WTC11 (cell line): ENCODE results near the gene STUM. TPM values are rescaled to one million over a fixed set of nuclear protein-coding genes. Genes with fewer than 3 reads are reported as not detected.

Experiments used
- ATAC-seq: fragments of 200-7000 bp; cut with Tn5 transposase; 2 replicates; pipeline ENCODE4 v1.10.0; 2021; ENCODE audit warnings: mild to moderate bottlenecking, moderate library complexity
- CTCF ChIA-PET: fragments of 300-600 bp; sonication (Branson Sonifier 250); formaldehyde crosslinking; loops from one replicate; lab custom pipeline; 2021; ENCODE audit warnings: antibody characterized with exemption; lab: Charles Lee
- POLR2A ChIA-PET: fragments of 350-600 bp; sonication (Branson Sonifier 250); formaldehyde crosslinking; loops from one replicate; lab custom pipeline; 2021; ENCODE audit warnings: antibody characterized with exemption; lab: Charles Lee
- DNase-seq: peaks from one replicate; pipeline ENCODE4 v3.0.0; 2021; ENCODE audit warnings: low spot score
- H3K27ac Mint-ChIP-seq: 2 replicates; pipeline ENCODE4 v1.8.0; 2021; ENCODE audit warnings: mixed read lengths
- H3K27me3 Mint-ChIP-seq: 2 replicates; pipeline ENCODE4 v1.8.0; 2021; ENCODE audit warnings: low read depth, mild to moderate bottlenecking, moderate library complexity, mixed read lengths
- H3K36me3 Mint-ChIP-seq: 2 replicates; pipeline ENCODE4 v1.8.0; 2021; ENCODE audit warnings: mixed read lengths
- H3K4me1 Mint-ChIP-seq: 2 replicates; pipeline ENCODE4 v1.8.0; 2022; ENCODE audit warnings: mixed read lengths
- H3K4me3 Mint-ChIP-seq: 2 replicates; pipeline ENCODE4 v1.8.0; 2021; ENCODE audit warnings: mild to moderate bottlenecking, moderate library complexity, mixed read lengths
- H3K9me3 Mint-ChIP-seq: 2 replicates; pipeline ENCODE4 v1.8.0; 2021; ENCODE audit warnings: mixed read lengths
- CBFB ChIP-seq: sonication (generic); formaldehyde crosslinking; IDR thresholded peaks from 2 replicates; pipeline ENCODE4 v1.8.1; 2022; ENCODE audit warnings: mild to moderate bottlenecking, low read depth, missing genetic modification reagents
- ETV6 ChIP-seq: sonication (generic); formaldehyde crosslinking; IDR thresholded peaks from 2 replicates; pipeline ENCODE4 v1.8.1; 2022; ENCODE audit warnings: mild to moderate bottlenecking, missing genetic modification reagents
- HMGA2 ChIP-seq: fragments of 250-450 bp; sonication (Bioruptor Pico); IDR thresholded peaks from 2 replicates; pipeline ENCODE4 v1.4.0; 2021; ENCODE audit warnings: mild to moderate bottlenecking, moderate library complexity
- NFYB ChIP-seq: sonication (generic); formaldehyde crosslinking; conservative IDR thresholded peaks from 2 replicates; pipeline ENCODE4 v1.8.0; 2022; ENCODE audit warnings: low read depth, missing genetic modification reagents
- PRRX2 ChIP-seq: fragments of 250-450 bp; sonication (Bioruptor Pico); IDR thresholded peaks from 2 replicates; pipeline ENCODE4 v1.8.0; 2021; ENCODE audit warnings: mild to moderate bottlenecking
- SMAD3 ChIP-seq: sonication (generic); formaldehyde crosslinking; IDR thresholded peaks from 2 replicates; pipeline ENCODE4 v1.8.0; 2022; ENCODE audit warnings: missing genetic modification reagents, mild to moderate bottlenecking, borderline replicate concordance
- total RNA-seq: library from RNA; stranded (reverse); gene quantifications from 3 replicates; pipeline ENCODE4 v1.2.3, GENCODE V29; 2021
- TF ChIP-seq, protein P1 (sequence below): sonication (generic); formaldehyde crosslinking; IDR thresholded peaks from 2 replicates; pipeline ENCODE4 v1.8.1; 2023; ENCODE audit warnings: mild to moderate bottlenecking, missing genetic modification reagents
- TF ChIP-seq, protein P2 (sequence below): sonication (generic); formaldehyde crosslinking; IDR thresholded peaks from 2 replicates; pipeline ENCODE4 v1.8.0; 2022; ENCODE audit warnings: mild to moderate bottlenecking, missing genetic modification reagents
- TF ChIP-seq, protein P3 (sequence below): sonication (generic); formaldehyde crosslinking; IDR thresholded peaks from 2 replicates; pipeline ENCODE4 v1.8.0; 2022; ENCODE audit warnings: mild to moderate bottlenecking, missing genetic modification reagents
- TF ChIP-seq, protein P4 (sequence below): sonication (generic); formaldehyde crosslinking; IDR thresholded peaks from 2 replicates; pipeline ENCODE4 v1.8.0; 2023; ENCODE audit warnings: missing genetic modification reagents, mild to moderate bottlenecking, borderline replicate concordance
- TF ChIP-seq, protein P5 (sequence below): fragments of 250-450 bp; sonication (Bioruptor Pico); IDR thresholded peaks from 2 replicates; pipeline ENCODE4 v1.9.0; 2021; ENCODE audit warnings: mild to moderate bottlenecking
- TF ChIP-seq, protein P6 (sequence below): sonication (generic); formaldehyde crosslinking; IDR thresholded peaks from 2 replicates; pipeline ENCODE4 v1.8.0; 2022; ENCODE audit warnings: mild to moderate bottlenecking, missing genetic modification reagents

STUM gene
- total RNA-seq, 1 experiment from 2014 or later = 2.5 TPM

DNA sequence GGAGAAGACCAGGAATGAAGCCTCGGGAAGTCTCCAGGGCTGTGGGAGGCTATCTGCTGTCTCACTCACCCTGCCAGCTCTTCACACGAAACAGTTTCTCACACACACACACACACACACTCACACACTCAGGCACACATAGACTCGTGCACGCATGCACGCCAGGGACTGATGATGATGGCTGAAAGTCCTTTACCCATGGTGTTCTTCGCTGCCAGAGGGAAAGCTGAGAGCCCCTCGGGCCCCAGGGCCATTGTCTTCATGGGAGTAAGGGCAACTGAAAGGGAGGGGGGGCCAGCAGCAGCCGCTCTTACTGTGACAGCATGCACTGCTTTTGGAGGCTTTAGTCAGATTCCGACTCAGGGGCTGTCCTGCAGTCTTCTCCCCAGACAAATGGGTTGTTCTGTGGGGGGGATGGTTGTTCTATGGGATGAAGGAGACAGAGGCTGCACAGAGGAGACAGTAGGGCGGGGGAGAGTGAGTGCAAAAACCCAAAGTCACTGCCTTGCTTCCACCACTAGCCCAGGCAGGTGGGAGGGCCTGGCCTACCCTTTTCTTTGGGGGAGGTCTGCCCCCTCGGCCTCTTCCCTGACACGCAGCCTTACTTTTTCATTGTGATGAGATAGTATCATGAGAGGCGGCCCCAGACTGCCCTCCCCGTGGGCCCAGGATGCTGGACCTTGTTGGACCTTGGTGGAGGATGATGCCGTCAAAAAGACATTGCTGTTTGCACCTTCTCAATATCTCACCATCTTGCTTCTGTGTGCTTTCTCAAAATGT is 29.0 kb downstream of the STUM start:
- no peaks in the 10 kb centered on the region for H3K27me3 Mint-ChIP-seq
- TF ChIP-seq, protein P1, sequence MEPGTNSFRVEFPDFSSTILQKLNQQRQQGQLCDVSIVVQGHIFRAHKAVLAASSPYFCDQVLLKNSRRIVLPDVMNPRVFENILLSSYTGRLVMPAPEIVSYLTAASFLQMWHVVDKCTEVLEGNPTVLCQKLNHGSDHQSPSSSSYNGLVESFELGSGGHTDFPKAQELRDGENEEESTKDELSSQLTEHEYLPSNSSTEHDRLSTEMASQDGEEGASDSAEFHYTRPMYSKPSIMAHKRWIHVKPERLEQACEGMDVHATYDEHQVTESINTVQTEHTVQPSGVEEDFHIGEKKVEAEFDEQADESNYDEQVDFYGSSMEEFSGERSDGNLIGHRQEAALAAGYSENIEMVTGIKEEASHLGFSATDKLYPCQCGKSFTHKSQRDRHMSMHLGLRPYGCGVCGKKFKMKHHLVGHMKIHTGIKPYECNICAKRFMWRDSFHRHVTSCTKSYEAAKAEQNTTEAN (CRISPR knock-in tag) = no peak
- TF ChIP-seq NFYB (CRISPR knock-in tag) = no peak
- no peak for TF ChIP-seq SMAD3
- TF ChIP-seq, protein P2, sequence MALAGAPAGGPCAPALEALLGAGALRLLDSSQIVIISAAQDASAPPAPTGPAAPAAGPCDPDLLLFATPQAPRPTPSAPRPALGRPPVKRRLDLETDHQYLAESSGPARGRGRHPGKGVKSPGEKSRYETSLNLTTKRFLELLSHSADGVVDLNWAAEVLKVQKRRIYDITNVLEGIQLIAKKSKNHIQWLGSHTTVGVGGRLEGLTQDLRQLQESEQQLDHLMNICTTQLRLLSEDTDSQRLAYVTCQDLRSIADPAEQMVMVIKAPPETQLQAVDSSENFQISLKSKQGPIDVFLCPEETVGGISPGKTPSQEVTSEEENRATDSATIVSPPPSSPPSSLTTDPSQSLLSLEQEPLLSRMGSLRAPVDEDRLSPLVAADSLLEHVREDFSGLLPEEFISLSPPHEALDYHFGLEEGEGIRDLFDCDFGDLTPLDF = no peak
- TF ChIP-seq CBFB (CRISPR knock-in tag) = no peak
- no peaks in the 10 kb centered on the region for H3K36me3 Mint-ChIP-seq
- DNase-seq (no peak), ATAC-seq (no peak)
- H3K4me3 Mint-ChIP-seq = no peak overlapping the region
- no peak overlapping the region for H3K27ac Mint-ChIP-seq
- H3K9me3 Mint-ChIP-seq = peaks cover 4% of the 10 kb centered on the region; the same call in 1 of the 2 replicates
- no peaks in the 10 kb centered on the region for H3K4me1 Mint-ChIP-seq
- POLR2A ChIA-PET = interaction anchor here (0.6 kb wide), 2 partner anchors 125 to 1056 kb away, joined by 3 to 7 read pairs; no protein-coding TSS in a partner anchor
- CTCF ChIA-PET = interaction anchor here (1.2 to 1.8 kb wide), 3 partner anchors 8 to 120 kb away, joined by 4 to 9 read pairs (median 6); no protein-coding TSS in a partner anchor

DNA sequence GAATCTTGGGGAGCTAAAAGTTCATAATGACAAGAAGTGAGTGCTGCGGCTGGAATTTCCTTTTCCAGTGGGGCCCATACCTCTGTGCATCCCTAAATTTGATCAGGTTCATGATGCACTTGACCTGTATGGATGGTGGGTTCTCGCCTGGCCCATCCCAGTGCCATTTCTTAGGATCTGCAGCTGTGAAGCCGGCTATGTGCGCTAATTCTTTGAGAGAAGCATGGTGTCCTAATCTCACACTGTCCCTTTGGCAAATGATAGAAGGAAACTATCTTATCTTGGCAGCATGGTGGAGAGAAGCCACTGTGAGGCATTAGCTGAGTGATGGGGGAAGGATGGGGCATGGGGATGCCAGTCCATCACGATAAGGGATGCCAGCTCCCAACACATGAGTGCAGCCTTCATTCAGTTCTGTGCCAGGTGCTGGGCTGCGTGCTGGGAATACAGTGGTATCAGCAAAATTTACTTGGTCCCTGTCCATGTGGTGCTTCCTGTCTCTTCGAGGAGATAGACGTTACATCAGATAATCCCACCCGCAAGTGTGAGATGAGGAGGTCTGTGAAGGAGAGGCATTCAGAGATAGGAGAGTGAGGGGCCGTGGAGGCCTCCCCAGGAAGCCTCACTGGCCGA is 30.5 kb downstream of the STUM start:
- POLR2A ChIA-PET = no interaction called here
- CTCF ChIA-PET = interaction anchor here (1.2 to 1.8 kb wide), 2 partner anchors 10 to 30 kb away, joined by 6 to 9 read pairs; no protein-coding TSS in a partner anchor
- TF ChIP-seq, protein P3, sequence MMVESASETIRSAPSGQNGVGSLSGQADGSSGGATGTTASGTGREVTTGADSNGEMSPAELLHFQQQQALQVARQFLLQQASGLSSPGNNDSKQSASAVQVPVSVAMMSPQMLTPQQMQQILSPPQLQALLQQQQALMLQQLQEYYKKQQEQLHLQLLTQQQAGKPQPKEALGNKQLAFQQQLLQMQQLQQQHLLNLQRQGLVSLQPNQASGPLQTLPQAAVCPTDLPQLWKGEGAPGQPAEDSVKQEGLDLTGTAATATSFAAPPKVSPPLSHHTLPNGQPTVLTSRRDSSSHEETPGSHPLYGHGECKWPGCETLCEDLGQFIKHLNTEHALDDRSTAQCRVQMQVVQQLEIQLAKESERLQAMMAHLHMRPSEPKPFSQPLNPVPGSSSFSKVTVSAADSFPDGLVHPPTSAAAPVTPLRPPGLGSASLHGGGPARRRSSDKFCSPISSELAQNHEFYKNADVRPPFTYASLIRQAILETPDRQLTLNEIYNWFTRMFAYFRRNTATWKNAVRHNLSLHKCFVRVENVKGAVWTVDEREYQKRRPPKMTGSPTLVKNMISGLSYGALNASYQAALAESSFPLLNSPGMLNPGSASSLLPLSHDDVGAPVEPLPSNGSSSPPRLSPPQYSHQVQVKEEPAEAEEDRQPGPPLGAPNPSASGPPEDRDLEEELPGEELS = no peak
- no peak for TF ChIP-seq HMGA2
- Mint-ChIP-seq H3K36me3 (no peaks in the 10 kb centered on the region), H3K27me3 (no peaks in the 10 kb centered on the region), H3K4me3 (no peak overlapping the region), H3K4me1 (no peaks in the 10 kb centered on the region), H3K27ac (no peak overlapping the region), H3K9me3 (peaks cover 4% of the 10 kb centered on the region; the same call in 1 of the 2 replicates)
- DNase-seq (no peak), ATAC-seq (no peak)

DNA sequence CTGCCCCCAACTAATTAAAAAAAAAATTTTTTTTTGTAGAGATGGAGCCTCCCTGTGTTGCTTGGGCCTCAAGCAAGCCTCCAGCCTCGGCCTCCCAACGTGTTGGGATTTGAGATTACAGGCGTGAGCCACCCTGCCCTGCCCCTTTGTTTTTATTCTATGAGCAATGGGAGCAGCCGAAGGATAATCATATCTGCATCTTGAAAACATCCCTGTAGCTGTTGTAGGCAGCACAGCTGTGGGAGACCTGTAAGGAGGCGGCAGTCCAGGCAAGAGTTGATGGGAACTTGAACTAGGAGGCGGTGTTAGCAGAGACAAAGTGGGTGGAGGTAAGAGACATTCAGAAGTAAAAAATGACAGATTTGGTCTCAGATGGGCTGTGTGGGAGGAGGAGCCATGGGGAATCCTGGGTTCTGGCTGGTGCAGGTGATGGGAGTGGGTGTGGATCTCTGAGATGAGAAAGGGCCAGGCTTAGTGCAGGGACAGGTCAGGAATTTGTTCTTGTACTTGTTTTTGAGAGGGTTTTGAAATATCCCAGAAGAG is 31.3 kb downstream of the STUM start:
- Mint-ChIP-seq H3K36me3 (no peaks in the 10 kb centered on the region), H3K4me1 (no peaks in the 10 kb centered on the region), H3K9me3 (peaks cover 4% of the 10 kb centered on the region; the same call in 1 of the 2 replicates), H3K4me3 (no peak overlapping the region), H3K27ac (no peak overlapping the region), H3K27me3 (no peaks in the 10 kb centered on the region)
- no peak for DNase-seq
- no peak for ATAC-seq
- POLR2A ChIA-PET = no interaction called here
- CTCF ChIA-PET = interaction anchor here (2.0 kb wide), 1 partner anchor 29 kb away, joined by 8 read pairs; no protein-coding TSS in a partner anchor
- TF ChIP-seq, protein P4, sequence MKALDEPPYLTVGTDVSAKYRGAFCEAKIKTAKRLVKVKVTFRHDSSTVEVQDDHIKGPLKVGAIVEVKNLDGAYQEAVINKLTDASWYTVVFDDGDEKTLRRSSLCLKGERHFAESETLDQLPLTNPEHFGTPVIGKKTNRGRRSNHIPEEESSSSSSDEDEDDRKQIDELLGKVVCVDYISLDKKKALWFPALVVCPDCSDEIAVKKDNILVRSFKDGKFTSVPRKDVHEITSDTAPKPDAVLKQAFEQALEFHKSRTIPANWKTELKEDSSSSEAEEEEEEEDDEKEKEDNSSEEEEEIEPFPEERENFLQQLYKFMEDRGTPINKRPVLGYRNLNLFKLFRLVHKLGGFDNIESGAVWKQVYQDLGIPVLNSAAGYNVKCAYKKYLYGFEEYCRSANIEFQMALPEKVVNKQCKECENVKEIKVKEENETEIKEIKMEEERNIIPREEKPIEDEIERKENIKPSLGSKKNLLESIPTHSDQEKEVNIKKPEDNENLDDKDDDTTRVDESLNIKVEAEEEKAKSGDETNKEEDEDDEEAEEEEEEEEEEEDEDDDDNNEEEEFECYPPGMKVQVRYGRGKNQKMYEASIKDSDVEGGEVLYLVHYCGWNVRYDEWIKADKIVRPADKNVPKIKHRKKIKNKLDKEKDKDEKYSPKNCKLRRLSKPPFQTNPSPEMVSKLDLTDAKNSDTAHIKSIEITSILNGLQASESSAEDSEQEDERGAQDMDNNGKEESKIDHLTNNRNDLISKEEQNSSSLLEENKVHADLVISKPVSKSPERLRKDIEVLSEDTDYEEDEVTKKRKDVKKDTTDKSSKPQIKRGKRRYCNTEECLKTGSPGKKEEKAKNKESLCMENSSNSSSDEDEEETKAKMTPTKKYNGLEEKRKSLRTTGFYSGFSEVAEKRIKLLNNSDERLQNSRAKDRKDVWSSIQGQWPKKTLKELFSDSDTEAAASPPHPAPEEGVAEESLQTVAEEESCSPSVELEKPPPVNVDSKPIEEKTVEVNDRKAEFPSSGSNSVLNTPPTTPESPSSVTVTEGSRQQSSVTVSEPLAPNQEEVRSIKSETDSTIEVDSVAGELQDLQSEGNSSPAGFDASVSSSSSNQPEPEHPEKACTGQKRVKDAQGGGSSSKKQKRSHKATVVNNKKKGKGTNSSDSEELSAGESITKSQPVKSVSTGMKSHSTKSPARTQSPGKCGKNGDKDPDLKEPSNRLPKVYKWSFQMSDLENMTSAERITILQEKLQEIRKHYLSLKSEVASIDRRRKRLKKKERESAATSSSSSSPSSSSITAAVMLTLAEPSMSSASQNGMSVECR (CRISPR knock-in tag) = no peak
- TF ChIP-seq, protein P5, sequence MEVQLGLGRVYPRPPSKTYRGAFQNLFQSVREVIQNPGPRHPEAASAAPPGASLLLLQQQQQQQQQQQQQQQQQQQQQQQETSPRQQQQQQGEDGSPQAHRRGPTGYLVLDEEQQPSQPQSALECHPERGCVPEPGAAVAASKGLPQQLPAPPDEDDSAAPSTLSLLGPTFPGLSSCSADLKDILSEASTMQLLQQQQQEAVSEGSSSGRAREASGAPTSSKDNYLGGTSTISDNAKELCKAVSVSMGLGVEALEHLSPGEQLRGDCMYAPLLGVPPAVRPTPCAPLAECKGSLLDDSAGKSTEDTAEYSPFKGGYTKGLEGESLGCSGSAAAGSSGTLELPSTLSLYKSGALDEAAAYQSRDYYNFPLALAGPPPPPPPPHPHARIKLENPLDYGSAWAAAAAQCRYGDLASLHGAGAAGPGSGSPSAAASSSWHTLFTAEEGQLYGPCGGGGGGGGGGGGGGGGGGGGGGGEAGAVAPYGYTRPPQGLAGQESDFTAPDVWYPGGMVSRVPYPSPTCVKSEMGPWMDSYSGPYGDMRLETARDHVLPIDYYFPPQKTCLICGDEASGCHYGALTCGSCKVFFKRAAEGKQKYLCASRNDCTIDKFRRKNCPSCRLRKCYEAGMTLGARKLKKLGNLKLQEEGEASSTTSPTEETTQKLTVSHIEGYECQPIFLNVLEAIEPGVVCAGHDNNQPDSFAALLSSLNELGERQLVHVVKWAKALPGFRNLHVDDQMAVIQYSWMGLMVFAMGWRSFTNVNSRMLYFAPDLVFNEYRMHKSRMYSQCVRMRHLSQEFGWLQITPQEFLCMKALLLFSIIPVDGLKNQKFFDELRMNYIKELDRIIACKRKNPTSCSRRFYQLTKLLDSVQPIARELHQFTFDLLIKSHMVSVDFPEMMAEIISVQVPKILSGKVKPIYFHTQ (CRISPR knock-in tag) = no peak
- TF ChIP-seq, protein P6, sequence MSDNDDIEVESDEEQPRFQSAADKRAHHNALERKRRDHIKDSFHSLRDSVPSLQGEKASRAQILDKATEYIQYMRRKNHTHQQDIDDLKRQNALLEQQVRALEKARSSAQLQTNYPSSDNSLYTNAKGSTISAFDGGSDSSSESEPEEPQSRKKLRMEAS (CRISPR knock-in tag) = no peak
- no peak for TF ChIP-seq HMGA2
- no peak for TF ChIP-seq PRRX2 (CRISPR knock-in tag)
- TF ChIP-seq ETV6 (CRISPR knock-in tag) = no peak
